IMR-90 (cell line): ENCODE results near the gene PRKCE.

Source experiments
- BHLHE40 ChIP-seq: fragments of 150-350 bp; IDR thresholded peaks from 2 replicates; pipeline ENCODE4 v1.6.1; 2016; ENCODE audit warnings: mild to moderate bottlenecking, low read depth, low read length
- CHD1 ChIP-seq: IDR thresholded peaks from 2 replicates; pipeline ENCODE4 v1.6.1; 2012; ENCODE audit warnings: low read depth, low read length, improper control_type of control experiment
- CTCF ChIP-seq: conservative IDR thresholded peaks from 2 replicates; pipeline ENCODE4 v1.5.1; 2012; ENCODE audit warnings: mild to moderate bottlenecking, low read depth, low read length, improper control_type of control experiment
- MAFK ChIP-seq: IDR thresholded peaks from 2 replicates; pipeline ENCODE4 v1.6.1; 2012; ENCODE audit warnings: low read depth, low read length, improper control_type of control experiment
- POLR2A ChIP-seq: IDR thresholded peaks from 2 replicates; pipeline ENCODE4 v1.6.1; 2012; ENCODE audit warnings: mild to moderate bottlenecking, low read depth, low read length
- USF2 ChIP-seq: fragments of 150-350 bp; IDR thresholded peaks from 2 replicates; pipeline ENCODE4 v1.6.1; 2017; ENCODE audit warnings: mild to moderate bottlenecking, antibody characterized with exemption, low read length, low read depth

DNA sequence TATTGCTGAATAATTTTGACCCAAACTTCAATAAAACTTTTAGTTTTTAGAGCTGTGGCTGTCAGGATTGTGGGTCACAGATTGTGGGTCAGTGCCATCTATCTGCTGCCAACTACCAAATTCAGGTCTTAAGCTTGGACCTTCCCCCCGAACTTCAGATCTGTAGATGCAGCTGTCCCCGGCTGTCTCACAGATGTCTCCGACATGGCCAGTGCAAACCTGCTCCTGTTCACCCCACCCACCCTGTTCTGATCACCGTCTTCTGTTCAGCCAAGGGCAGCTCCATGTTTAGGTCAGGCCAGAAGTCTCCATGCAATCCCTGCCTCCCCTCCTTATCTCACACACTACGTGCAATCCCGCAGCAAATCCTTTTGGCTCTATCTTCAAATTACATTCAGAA is 175.0 kb downstream of the PRKCE start:
- TF ChIP-seq POLR2A: no peak
- TF ChIP-seq CTCF: no peak
- no peak for TF ChIP-seq USF2
- no peak for TF ChIP-seq MAFK
- no peak for TF ChIP-seq CHD1
- no peak for TF ChIP-seq BHLHE40
